COR-L47 (cell line): Measurements from ENCODE around the gene LRP3.
"Not testable (repeated sequence)": the region's sequence is repeated elsewhere in the genome, so short reads cannot be mapped to it uniquely, and the experiment has no call there.

Source experiments
- DNase-seq: peaks from one replicate; lab custom pipeline; 2025; lab: John Stamatoyannopoulos, UW

The LRP3 gene

DNA sequence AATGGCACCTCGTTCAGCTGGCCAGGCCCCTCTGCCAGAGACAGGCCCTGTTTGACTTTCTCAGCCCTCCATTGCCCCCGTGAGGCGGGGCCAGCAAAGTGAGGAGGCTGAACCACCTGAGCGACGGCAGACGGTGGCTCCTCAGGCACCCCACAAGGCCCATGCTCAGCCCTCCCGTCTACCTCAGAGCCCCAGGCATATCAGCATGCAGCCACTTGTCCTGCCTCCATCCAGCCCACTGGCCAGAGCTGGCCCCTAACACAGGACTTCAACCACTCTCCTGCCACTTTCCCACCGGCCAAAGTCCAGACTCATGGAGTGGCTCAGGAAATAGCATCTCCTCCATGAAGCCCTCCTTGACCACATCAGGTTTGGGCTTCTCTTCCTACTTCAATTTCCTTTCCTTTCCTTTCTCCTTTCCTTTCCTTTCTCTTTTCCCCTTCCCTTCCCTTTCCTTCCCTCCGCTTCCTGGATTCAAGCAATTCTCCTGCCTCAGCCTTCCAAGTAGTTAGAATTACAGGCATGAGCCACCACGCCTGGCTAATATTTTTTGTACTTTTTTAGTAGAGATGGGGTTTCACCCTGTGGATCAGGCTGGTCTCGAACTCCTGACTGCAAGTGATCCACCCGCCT lies 22.2 kb downstream of the LRP3 start:
- no peak for DNase-seq

DNA sequence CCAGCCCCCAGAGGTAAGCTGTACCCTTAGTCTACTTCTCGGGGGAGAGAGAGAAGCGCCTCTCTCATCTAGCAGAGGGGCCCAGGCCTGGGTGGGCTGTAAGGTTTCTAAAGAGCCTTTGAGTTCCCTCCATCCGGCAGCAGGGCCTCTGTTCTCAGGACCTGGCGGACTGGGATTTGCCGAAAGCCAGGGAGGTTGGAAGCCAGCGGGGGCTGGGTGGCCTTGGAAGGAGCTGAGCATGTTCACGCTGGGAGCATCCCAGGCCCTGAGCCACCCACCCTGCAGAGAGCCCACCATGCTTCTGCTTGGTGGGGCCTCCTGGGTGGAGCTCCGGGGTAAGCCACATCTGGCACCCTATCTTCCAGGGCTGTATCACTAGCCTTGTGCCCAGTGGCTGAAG lies 23.8 kb downstream of the LRP3 start:
- no peak for DNase-seq

DNA sequence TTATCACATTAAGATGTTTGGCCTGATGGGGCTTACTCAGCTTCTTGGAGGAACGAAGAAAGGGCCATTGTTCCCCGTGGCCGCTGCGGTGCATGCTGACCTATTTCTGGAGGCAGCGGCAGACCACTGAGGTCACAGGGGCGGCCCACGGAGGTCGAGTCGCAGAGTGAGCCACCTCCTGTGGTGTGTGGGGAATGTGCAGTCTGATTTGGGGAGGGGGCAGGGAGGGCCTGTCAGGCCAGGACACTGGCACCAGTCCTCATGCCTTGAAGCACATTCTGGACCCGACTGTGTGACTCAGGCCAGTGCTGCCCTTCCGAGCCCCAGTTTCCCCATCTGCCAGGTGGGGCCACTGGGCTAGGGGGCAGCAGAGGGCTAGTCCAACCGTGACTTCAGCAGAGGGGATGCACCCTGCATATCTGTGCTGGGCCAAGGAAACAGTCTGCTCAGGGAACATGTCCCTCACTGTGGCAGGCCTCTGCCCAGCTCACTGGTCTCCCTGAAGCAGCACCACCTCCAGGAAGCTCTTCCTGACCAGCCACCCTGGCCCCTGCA lies 25.2 kb downstream of the LRP3 start:
- DNase-seq: no peak

DNA sequence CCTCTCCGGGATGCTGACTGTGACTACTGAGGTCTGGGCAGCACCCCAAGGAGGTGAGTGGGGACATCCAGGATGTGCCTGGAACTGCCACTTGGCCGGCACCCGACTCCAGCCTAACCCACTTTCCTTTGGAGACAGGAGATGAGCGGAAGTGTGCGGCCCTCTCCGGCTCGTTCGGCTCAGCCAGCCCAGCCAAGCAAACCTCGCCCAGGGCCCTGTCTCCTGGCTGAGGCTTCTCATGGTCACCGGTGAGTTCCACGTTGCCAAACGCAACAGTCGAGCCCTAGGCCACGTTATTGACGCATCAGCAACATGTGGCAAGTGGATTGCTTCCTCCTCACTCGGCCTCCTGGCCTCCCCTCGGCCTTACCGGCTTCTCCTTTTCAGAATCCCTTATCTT lies 26.0 kb downstream of the LRP3 start:
- DNase-seq: no peak

DNA sequence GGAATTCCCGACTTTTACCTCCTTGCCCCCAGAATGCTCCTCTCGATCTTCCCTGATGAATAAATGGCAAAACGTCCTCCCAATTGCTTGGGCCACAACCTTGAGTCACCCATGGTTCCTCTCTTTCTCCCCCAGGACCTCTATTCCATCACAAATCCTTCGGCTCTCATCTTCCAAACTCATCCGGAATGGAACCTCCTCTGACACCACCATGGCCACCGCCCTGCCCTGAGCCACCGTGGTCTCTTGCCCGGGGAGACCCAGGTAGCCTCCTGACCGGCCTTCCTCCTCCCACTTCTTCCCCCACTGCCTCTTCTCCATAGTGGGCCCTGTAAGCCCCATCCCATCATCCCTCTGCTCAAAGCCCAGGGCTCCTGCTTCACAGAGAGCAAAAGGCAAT lies 26.6 kb downstream of the LRP3 start:
- no peak for DNase-seq

DNA sequence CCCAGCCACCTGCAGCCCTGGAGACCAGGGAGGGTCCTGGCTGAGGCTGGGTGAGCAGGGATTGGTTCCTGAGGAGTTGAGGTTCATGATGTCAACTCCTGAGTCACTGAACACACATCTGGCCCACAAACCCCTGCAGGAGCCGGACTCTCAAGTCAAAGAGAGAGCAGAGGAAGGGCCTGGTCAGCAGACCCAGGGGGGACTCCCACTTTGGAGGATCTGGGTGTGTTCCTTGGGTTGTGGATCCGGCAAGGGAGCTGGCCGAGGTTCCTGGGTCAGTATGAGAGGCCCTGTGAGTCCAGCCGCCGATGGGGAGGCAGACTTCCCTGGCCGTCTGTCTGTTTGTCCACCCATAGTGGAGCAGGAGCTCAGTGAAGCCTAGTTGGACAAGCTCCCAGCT lies 27.5 kb downstream of the LRP3 start:
- DNase-seq: no peak

DNA sequence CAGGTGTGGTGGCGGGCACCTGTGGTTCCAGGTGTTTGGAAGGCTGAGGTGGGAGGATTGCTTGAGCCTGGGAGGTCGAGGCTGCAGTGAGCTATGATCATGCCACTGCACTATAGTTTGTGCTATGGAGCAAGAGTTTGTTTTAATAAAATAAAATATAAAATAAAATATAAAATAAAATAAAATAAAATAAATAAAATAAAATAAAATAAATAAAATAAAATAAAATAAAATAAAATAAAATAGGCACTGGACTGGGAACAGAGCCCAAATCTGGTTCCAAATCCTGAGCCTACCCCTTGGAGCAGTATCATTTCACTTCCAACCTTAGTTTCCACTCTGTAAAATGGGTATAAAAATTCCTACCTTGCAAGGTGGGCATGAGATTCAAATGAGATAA lies 28.1 kb downstream of the LRP3 start:
- DNase-seq: not testable (repeated sequence)

DNA sequence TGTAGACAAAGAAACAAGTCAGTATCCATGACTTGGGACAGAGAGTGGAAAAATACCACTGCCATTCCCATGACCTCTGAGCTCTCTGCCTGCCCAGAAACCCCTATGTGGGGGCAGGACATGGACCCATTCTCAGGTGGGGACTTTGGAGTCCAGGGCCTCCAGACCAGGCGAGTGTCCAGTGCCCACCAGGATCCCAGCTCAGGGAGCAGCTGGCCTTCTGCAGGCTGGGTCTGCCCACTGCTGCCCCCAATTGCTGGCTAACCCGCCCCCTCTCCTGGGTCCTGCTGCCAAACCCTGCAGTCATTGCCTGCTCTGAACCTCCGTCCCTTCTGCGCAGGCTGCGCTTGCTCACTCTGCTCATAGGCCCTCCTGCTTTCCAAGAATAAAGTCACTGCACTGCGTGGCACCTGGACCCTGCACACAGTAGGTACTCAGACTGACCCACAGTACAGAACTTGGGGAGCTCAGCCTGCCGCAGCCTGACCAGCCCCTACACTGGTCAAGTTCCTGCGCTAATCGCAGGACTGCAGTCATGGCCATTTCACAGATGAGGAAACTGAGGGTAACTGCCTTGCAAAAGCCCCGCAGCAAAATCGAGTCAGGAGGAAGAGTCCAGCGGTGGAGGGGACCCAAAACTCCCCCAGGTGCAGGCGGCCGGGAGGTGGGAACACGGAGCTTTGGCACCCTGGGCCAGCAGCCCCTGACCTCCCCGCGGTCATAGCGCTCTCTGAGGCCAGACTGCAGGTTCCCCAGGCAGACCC lies 30.7 kb downstream of the LRP3 start:
- no peak for DNase-seq

DNA sequence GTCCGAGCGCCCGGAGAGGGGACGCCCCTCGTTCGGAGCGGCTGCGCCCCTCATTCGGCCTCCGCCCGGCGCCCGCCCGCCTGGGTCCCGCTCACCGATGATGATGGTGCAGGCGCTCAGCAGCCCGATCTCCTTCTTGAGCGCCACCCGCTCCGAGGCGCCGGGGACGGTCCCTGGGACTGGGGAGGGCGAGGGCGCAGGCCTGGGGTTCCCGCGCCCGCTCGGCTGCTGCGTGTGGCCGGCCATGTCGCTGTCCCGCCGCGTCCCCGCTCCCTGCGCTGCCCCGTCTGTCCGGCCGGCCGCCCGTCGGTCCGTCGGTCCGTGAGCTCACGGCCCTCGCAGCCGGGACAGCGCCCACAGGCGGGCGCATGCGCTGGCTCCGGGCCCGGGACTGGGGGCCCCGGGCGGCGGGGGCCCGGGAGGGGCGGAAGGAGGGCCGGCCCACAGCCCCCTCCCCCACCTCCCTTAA lies 31.4 kb downstream of the LRP3 start, which contains the start of gene SLC7A10:
Gene SLC7A10, minus strand, starts transcription at position 393 of the 469 bp plus-strand sequence. Its CDS starts 147 bp downstream, at position 246.
- no peak for DNase-seq

DNA sequence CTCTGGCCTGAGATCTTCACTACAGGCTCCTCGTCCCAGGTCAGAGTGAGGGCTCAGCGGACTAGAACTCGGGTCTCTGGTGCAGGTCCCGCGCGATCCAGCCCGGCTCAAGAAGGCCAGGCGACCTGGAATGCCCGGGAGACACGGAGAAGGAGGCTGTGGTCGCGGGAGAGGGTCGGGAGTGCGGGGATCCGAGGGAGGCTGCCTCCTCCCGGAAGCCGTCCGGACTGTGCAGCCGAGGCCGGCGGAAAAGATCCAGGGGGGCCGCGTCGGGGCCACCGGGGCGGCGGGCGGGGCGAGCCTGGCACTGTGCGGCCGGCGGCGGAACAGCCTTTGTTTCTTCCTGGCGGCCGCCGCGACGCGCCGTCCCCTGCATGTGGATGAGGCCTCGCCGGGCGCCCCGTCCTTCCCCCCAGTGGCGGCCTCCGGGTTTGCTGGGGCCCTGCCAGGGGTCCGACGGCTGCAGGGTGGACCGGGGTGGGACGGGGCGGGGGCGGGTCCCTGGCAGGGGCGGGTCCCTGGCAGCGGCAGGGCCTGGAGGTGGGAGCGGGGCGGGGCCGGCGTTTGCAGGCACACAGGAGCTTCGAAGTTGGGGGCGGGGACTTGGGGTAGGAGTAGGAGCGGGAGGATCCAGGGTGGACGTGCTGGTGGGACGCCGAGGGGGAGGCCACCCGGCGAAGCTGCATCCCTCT lies 32.6 kb downstream of the LRP3 start:
- DNase-seq: no peak

DNA sequence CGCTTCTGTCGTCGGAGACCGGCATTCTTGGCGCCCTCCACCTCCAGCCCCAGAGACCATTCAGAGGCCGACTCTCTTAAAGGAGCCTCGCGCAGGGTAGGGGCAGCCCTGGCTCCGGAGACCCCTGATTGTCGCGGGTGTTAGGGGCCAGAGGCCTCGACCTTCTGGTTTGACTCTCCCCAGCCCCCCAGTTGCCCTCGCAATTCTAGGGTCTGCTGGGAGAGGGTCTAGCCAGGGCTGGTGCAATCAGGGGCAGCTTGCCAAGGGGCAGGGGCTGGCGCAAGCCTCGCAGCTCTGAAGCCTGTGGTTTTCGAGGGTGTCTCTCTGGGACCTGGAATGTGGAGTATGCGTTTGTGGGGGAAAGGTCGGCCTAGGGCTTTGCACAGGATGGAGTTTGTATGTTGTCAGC lies 33.1 kb downstream of the LRP3 start:
- no peak for DNase-seq

DNA sequence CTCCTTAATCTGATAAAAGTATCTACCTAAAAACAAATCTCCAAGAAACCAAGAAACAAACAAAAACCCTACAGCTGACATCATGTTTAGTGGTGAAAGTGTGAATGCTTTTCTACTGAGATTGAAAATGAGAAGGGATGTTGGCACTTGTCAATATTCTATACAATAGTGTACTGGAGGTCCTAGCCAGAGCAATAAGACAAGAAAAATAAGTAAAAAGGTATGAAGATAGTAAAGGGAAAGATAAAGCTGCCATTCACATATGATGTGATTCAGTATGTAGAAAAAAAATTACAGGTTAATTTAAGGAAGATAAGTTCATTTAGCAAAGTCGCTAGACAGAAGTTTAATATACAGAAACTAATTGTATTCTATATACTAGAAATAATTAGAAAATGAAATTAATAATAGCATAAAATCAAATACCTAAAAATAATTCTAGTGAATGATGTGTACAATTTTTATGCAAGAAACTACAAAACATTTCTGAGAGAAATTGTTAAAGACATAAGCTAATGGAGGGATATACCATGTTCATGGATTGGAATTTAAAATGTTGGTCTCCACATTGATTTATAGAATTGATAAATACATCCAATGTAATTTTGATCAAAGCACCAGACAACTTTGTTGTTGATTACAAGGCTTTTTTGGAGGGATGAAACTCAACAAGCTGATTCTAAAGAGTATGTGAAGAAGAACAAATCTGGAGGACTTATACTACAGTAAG lies 33.9 kb downstream of the LRP3 start:
- no peak for DNase-seq

DNA sequence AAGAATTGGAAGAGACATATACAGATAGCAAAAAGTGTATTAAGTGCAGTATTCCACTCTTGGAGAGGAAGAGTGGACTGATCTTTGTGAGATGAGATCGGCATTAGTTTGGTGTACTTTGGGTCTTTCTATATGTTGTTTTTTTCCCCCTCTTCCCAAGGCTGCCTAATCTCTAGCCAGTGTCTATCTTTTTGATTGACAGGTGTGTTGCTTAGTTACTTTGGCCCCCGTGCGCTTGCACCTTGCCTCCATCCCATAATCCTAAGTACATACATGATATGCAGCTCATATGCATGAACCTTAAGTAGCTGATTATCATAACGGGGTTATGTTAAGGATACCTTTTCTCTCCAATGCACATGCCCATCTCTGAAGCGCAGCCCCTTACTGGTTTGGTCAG lies 35.8 kb downstream of the LRP3 start:
- no peak for DNase-seq

DNA sequence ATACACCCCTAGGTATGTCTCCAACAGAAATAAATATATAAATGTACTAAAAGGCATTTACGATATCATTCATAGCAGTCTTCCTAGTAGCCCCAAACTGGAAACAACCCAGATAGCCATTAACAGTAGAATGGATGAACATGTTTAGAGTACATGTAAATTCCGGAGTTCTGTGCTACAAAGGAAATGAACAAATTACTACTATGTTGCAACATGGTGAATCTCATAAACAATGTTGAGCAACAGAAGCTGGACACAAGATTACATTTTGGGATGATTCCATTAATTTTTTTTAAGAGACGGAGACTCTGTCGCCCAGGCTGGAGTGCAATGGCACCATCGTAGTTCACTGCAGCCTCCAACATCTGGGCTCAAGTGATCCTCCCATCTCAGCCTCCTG lies 37.4 kb downstream of the LRP3 start:
- DNase-seq: no peak

DNA sequence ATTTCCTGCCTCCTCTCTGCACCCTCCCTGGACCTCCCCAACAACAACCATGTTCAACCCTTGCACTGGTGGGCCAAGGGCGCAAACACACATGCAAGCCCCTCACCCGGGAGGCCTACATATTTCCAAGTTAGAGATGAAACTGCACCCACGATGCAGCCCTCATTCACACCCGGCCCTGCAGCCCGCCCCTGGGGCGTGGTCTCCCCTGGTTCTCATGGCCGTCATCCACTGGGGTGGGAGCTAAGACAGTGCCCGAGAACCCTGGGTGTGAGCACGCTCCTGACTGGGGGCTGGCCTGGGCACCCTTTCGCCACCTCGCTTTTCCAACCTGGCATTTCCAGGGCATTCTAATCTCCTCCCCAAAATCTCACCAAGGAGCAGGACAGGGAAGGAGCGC lies 38.5 kb downstream of the LRP3 start:
- no peak for DNase-seq

DNA sequence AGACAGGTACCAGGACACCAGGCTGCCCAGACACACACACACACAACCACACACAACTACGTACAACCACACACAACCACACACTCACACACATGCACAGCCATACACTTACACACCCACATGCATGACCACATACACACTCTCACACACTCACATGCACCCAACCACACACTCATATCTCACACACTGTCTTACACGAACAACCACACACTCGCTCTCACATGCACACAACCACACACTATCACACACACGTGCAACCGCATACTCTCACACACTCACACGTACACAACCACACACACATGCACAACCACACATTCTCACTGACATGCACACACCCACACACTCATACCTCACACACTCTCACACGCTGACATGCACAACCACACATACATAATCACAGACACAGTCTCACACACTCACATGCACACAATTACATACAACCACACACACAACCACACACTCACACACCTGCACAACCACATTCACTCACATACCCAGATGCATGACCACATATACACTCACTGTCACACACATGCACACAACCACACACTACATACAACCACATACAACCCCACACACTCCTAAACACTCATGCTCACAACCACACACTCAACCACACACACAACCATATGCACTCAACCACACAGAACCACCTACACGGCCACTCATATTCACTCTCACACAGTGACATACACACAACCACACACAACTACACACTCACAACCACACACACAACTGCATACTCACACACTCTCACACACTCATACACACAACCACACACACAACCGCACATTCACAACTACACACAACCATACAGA lies 39.1 kb downstream of the LRP3 start:
- DNase-seq: no peak

DNA sequence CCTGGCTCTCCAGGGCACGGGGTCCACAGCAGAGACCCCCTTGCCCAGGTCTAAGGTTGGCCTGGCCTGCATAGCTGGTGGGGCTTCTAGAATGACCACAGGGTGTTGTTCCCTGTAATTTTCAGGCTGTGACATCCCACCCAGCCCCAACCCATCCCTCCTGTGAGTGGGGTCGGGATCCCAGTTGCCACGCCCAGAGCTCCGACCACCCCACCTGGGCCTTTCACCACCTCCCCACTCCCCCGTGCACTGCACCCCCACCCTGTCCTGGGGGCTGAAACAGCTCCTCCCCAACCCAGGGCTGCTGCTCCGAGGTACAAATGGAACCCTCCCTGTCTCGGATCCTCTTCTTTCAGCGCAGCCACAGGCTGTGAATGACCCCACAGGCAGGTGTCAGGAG lies 40.0 kb downstream of the LRP3 start:
- DNase-seq: no peak

DNA sequence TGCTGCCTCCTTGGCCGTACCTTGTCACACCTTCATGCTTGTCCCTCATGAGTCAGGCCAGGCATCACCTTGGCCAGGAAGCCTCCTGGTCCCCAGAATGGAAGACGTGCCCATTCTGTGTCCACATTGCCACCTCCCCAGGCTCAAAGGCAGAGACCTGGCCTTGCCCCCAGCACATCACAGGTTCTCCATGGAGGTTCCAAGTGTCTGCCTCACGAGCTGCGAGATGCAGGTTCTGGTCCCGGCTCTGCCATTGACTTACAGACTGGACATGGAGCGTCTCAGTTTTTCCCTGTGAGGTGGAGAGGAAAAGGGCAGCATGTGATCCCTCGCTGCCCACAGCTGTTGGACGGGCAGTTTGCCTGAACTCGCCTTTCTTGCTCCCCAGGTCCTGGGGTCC lies 40.6 kb downstream of the LRP3 start:
- no peak for DNase-seq

DNA sequence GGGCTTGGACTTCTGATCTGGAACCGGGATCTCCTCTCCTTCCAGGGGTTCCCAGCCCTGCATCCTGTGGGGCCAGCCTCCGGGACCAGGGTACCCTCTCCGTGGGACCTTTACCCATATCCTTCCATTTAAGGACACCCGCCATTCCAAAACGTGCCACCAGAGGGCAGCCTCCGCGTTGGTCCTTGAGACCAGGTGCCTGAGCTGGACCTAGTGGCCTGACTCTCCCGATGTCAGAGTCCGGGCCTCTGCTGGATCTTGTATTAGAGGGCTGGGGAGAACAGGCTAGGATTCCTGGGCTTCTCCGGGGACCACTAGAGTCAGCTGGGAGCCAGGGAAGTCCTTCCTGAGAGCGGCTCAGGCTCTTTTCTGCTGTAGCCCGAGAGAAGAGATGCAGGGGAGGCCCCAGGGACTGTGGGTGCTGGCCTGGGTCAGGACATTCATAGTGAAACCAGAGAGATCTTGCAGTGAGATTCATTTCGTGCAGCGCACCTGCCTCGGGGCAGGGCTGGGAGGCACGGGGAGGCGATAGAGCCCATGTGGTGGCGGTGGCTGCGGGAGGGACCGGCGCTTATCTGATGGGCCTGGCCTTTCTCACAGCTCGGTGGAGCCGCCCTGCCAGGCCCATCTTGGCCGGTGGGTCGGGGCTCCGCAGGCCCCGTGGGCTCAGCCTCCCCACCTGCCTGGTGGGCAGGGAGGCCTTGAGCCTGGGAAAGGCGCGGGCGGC lies 41.3 kb downstream of the LRP3 start:
- peak; percentile 37 for DNase-seq

DNA sequence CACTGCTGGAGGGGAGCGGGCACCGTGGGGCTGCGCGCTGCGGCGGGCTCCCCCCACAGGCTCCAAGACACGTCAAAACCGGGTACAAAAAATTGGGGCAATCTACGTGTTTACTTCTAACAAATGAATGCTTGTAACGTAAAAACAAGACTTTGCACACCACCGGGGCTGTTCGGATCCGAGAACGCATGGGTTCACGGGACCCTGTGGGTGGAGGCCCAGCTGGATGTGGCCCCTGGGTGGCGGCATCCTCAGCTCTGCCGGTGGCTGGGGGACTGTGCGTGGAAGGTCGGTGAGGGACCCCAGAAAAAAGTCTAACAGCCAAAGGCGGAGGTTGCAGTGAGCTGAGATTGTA lies 41.8 kb downstream of the LRP3 start:
- DNase-seq: no peak
